Ectodermal cell (in vitro differentiated cells): ENCODE measurements around the gene GSX1.

Experiments used
- H3K27ac ChIP-seq: 2 replicates; pipeline ENCODE4 v1.7.0; 2013; ENCODE audit warnings: mild to moderate bottlenecking, low read depth, low read length; ENCODE audit not compliant: insufficient read depth, poor library complexity, severe bottlenecking
- H3K27me3 ChIP-seq: 2 replicates; pipeline ENCODE4 v1.7.0; 2013; ENCODE audit warnings: mild to moderate bottlenecking, low read length; ENCODE audit not compliant: insufficient read depth, control insufficient read depth, poor library complexity, severe bottlenecking
- H3K36me3 ChIP-seq: one replicate; pipeline ENCODE4 v1.7.0; 2013; ENCODE audit warnings: low read length; ENCODE audit not compliant: control insufficient read depth, insufficient read depth
- H3K4me1 ChIP-seq: one replicate; pipeline ENCODE4 v1.7.0; 2013; ENCODE audit warnings: low read length; ENCODE audit not compliant: control insufficient read depth, insufficient read depth
- H3K4me3 ChIP-seq: 2 replicates; pipeline ENCODE4 v1.7.0; 2013; ENCODE audit warnings: low read depth, low read length, control low read depth; ENCODE audit not compliant: insufficient read depth
- H3K9me3 ChIP-seq: 2 replicates; pipeline ENCODE4 v1.7.0; 2013; ENCODE audit warnings: mild to moderate bottlenecking, low read length, moderate library complexity; ENCODE audit not compliant: control insufficient read depth
- WGBS, 2 experiments: methylation state at CpG; one replicate each; pipeline ENCODE4 v1.1.7; 2013; ENCODE audit warnings: missing lambda C conversion rate in 2 of 2; 5-methylcytosine and 5-hydroxymethylcytosine counted together

The GSX1 gene

DNA sequence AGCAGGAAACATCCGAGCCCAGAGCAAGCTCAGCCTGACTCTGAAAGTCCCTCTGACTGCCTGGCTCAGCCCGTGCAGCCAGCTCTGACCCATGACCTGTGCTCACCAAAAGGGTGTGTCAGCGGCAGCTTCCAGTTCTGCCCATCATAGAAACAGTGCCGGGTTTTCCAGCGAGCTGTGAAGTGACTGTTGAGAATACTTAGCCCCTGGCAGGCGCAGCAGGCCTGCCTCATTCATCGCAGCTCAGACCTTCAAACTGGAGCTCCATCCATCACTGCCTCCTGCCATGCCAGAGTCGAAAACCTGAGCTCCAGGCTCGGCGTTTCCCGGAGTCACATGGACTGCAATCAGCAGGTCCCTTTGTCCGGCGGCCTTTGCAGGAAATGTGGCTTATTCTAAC is 16.3 kb upstream of the GSX1 start:
- H3K4me1 ChIP-seq: peaks cover 15% of the 10 kb centered on the region
- H3K27ac ChIP-seq: no peak overlapping the region
- WGBS, 2 experiments: 16% methylated on average over 11 to 13 of the region's 13 CpGs
- H3K27me3 ChIP-seq: peaks cover 16% of the 10 kb centered on the region
- H3K9me3 ChIP-seq: no peaks in the 10 kb centered on the region
- no peak overlapping the region for H3K4me3 ChIP-seq
- H3K36me3 ChIP-seq: no peaks in the 10 kb centered on the region

DNA sequence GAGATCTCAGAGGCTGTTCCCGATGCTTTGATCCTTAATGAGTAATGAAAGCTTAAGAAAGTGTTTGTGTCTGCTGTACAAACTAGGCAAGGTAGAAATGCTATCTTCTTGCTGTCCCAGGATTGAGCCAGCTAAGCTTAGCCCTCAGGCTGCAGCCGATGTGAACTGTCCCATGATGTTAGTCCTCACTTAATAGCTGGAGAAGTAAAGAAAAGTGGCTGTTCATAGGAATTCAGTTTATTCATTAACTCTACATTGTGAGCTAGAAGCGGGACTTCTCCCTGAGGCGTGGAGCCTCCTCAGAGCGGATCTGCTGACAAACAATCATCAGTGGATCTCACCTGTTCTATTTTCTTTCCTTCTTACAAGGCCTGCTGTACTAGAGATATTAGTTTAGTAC is 10.1 kb upstream of the GSX1 start:
- peaks cover 31% of the 10 kb centered on the region for H3K27me3 ChIP-seq
- 85 to 90% methylated on average over 5 of the region's 5 CpGs for WGBS, 2 experiments

DNA sequence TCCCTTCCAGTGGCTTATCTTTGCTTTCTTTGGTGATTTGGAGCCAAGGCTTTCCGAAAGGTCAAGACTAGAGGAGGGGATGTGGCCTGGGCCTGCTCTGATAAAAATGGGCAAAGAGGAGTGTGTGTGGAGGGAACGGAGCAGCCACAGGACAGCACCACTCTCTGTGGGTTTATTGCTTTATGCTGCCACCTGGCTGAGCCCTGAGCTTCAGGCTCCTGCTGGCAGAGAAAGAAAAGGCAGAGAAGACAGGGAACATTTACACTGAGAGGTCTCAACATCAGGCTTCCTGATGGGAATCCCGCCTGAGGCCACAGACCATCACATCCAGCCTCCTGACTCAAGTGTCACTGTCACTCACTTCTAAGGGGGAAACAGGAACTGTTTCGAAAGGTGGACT is 9.2 kb upstream of the GSX1 start:
- no peak overlapping the region for H3K27ac ChIP-seq
- no peak overlapping the region for H3K4me3 ChIP-seq
- H3K27me3 ChIP-seq: peaks cover 31% of the 10 kb centered on the region
- 41 to 43% methylated on average over 4 of the region's 4 CpGs for WGBS, 2 experiments
- H3K36me3 ChIP-seq: no peaks in the 10 kb centered on the region
- H3K4me1 ChIP-seq: peaks cover 12% of the 10 kb centered on the region
- H3K9me3 ChIP-seq: no peaks in the 10 kb centered on the region

More for the DNA sequence above, 10.1 kb upstream of the GSX1 start:
- Histone ChIP-seq H3K4me3 (no peak overlapping the region), H3K9me3 (no peaks in the 10 kb centered on the region), H3K36me3 (no peaks in the 10 kb centered on the region), H3K4me1 (peaks cover 12% of the 10 kb centered on the region), H3K27ac (no peak overlapping the region)

DNA sequence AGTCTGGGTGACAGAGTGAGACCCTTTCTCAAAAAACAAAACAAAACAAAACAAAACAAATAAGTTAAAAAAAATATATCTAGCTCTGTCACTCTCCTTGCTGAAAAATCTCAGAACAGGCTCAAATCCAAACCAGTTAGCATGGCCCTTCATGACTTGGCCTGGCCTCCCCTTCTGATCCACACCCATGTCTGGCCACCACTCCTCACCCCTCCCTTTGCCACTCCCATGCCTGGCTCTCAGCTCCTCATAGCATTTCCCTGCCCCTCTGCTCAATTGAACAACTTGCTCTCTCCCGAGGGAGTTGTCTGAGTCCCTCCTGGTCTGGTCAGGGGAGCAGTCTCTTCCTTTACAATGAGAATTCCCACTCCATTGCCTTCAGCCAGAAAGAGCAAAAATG is 4.0 kb upstream of the GSX1 start:
- WGBS, 2 experiments: 34 to 58% methylated on average over 1 of the region's 1 CpG
- Histone ChIP-seq H3K4me1 (peaks cover 22% of the 10 kb centered on the region), H3K27ac (no peak overlapping the region), H3K9me3 (no peaks in the 10 kb centered on the region), H3K27me3 (peaks cover 78% of the 10 kb centered on the region), H3K36me3 (no peaks in the 10 kb centered on the region), H3K4me3 (no peak overlapping the region)

DNA sequence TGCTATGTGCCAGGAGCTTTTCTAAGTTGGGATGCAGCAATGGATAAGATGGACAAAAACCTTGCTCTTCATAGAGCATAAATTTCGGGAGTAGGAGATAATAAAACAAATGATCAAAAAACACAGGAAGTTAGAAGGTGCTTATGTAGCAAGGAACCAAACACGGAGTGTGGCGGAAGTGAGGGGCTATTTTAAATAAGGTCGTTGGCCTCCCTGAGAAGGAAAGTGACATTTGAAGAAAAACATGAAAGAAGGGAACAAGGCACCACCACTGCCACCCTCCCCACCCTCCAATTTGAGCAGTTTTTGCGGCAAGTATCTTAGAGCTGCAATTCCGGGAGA is 3.2 kb upstream of the GSX1 start:
- Histone ChIP-seq H3K36me3 (no peaks in the 10 kb centered on the region), H3K4me3 (no peak overlapping the region), H3K27ac (no peak overlapping the region), H3K27me3 (peaks cover 82% of the 10 kb centered on the region), H3K9me3 (no peaks in the 10 kb centered on the region), H3K4me1 (peaks cover 22% of the 10 kb centered on the region)
- 13 to 21% methylated on average over 6 of the region's 6 CpGs for WGBS, 2 experiments

DNA sequence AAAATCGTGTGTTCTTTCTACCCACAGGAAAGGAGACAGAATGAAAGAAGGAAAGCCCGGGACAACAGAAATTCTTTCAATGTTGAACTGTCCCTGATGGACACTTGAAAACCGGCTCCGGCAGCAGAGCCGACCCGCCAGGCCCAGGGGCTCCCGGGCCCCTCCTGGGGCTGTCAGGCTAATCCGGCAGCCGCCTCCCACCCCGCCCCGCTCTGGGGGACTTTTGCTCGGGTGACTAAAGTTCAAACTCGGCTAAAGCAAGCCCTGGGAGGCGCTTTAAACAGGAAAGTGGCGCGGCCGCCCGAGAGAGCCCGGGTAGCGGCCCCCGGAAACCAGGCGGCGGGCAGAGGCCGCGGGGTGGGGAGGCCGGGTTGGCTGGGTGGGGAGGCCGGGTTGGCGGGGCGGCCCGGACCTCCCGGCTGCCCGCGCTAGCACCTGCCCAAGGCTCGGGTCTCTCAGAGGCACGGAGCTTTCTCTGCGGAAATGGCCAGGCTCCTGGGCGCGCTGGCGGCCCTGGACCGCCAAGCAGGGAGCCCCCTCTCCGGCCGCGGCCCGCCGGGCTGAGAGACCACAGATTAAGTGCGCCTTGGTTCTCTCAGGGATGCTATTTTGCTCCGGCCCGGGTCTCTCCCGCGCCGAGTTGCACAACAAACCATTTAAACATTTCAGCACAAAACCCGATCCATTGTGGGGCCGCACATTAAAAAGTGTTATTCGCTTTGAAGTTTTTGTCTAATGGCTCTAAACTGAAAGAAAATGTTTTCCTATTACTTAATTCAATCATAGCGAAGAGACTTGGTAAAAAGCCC is 2.6 kb upstream of the GSX1 start:
- Histone ChIP-seq H3K9me3 (no peaks in the 10 kb centered on the region), H3K4me1 (peaks cover 22% of the 10 kb centered on the region), H3K4me3 (peak overlapping the region; percentile 10), H3K27ac (no peak overlapping the region), H3K36me3 (no peaks in the 10 kb centered on the region), H3K27me3 (peaks cover 88% of the 10 kb centered on the region)
- 1% methylated on average over 53 to 55 of the region's 55 CpGs for WGBS, 2 experiments

DNA sequence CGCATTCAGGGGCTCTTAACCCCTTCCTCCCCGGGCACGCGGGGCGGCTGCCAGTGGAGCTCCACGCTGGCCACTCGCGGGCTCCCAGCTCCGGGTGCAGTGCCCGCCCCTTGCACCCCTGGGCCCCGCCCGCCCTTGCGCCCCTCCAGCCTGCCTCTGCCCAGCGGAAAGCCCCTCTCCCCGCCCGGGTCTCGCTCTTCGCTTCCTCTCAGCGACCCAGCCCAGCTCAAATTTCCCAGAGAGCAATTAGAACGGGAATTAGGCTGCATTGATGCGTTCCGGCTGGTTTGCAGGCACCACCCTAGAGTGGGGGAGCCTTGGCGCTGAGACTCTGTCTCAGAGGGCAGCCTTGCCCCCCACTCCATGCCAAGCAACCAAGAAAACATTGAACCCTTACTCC is 1.8 kb upstream of the GSX1 start:
- Histone ChIP-seq H3K27me3 (peaks cover 96% of the 10 kb centered on the region), H3K27ac (no peak overlapping the region), H3K4me1 (peaks cover 26% of the 10 kb centered on the region), H3K36me3 (no peaks in the 10 kb centered on the region), H3K9me3 (no peaks in the 10 kb centered on the region), H3K4me3 (no peak overlapping the region)
- WGBS, 2 experiments: 1% methylated on average over 23 of the region's 23 CpGs

DNA sequence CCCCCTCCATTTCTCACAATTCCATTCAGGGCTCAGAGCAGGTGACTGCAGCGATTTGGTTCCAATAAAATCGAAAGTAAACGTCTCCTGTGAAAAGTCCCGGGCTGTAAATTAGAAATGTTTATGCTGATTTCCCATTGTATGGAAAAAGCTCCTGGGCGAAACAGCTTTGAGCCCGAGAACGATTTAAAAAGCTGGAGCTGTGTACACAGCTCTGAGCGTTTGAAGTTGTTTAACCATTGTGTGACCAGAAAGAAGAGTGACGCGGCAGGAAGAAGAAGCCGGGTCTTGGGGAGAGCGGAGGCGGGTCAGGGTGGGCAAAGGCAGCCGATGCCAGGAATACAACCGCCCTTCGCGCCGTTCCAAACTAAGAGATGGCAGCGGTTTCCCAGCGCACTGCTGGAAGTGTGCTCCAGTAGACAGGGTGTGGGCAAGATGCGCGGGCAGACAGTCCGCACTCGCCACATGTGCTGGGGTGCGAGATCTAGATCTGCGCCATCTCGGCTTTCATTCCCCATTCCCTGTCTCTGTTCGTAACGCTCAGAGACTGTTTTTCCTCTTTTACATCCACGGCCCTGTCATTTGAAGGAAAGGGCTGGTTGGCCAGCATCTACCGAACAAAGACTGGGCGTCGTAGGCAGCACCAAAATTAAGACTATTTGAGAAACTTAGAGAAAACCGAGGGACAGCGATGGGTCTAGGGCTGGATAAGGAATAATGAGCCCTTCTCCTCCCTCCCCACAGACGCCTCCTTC is 960 bp upstream of the GSX1 start:
- Histone ChIP-seq H3K4me3 (no peak overlapping the region), H3K9me3 (no peaks in the 10 kb centered on the region), H3K4me1 (peaks cover 26% of the 10 kb centered on the region), H3K27me3 (peaks cover 100% of the 10 kb centered on the region), H3K36me3 (no peaks in the 10 kb centered on the region), H3K27ac (no peak overlapping the region)
- WGBS, 2 experiments: 5 to 7% methylated on average over 36 of the region's 36 CpGs

DNA sequence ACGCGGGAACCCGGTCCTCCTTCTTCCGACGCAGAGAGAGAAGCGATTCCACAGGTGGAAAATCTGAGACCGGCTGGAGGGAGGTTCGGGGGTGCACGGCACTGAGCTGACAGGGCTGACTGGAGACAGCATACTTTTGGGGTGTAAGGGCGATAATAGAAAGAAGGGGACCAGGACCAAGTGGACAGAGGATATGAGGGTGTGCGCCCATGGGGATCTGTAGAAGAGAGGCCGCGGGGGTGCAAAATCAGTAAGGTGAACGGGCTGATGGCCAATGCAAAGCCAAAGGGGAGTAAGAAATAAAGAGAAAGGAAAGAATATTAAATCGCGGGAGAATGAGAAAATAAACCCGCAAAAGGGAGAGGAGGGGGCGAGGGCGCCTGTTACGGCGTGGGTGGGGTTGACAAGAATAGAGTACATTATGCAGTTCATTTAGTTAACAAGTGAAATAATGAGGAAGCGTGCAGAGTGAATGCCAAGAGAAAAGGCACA is 336 bp upstream of the GSX1 start:
- no peak overlapping the region for H3K4me3 ChIP-seq
- H3K36me3 ChIP-seq: no peaks in the 10 kb centered on the region
- WGBS, 2 experiments: 16% methylated on average over 22 of the region's 22 CpGs
- H3K9me3 ChIP-seq: no peaks in the 10 kb centered on the region
- H3K27ac ChIP-seq: no peak overlapping the region
- H3K27me3 ChIP-seq: peaks cover 100% of the 10 kb centered on the region
- H3K4me1 ChIP-seq: peaks cover 26% of the 10 kb centered on the region

DNA sequence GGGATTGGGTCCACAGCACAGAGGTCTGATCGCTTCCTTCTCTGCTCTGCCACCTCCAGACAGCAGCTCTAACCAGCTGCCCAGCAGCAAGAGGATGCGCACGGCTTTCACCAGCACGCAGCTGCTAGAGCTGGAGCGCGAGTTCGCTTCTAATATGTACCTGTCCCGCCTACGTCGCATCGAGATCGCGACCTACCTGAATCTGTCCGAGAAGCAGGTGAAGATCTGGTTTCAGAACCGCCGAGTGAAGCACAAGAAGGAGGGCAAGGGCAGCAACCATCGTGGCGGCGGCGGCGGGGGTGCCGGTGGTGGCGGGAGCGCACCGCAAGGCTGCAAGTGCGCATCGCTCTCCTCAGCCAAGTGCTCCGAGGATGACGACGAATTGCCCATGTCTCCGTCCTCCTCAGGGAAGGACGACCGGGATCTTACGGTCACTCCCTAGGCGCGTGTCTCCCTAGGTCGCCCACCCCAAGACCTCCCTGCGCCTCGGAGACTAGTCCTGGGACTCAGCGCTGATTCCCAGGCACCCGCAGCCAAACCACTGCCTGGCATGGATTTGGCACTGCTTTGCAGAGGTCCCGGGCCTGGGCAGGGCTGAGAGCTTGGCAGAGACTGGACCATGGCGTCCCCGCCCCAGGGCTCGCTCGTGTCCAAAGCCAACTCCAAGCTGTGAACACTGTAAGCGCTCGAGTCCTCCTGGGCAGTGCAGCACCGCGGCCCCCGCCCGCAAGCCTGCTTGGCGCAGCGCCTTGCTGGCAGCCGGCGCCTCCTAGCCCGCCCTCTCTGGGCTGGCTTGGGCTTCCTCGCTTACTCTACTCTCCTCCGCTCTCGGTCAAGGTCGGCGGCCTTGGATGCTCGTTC is 1.5 kb downstream of the GSX1 start:
- H3K4me1 ChIP-seq: peaks cover 26% of the 10 kb centered on the region
- H3K4me3 ChIP-seq: no peak overlapping the region
- peaks cover 100% of the 10 kb centered on the region for H3K27me3 ChIP-seq
- H3K36me3 ChIP-seq: no peaks in the 10 kb centered on the region
- H3K9me3 ChIP-seq: no peaks in the 10 kb centered on the region
- H3K27ac ChIP-seq: no peak overlapping the region
- WGBS, 2 experiments: 3% methylated on average over 63 of the region's 63 CpGs
